NCI-H187 treated with DMSO at 0.1 percent for 48 hours (cell line): ENCODE measurements around the gene MEIS1.
"Not testable (repeated sequence)": the region's sequence is repeated elsewhere in the genome, so short reads cannot be mapped to it uniquely, and the experiment has no call there.

Source experiments
- DNase-seq: peaks from one replicate; lab custom pipeline; 2025; lab: John Stamatoyannopoulos, UW

The MEIS1 gene

GRCh38 chr2:66434679-66435548 is at the start of gene MEIS1:
MEIS1 (plus strand) TSS chr2:66435125; CDS start chr2:66435857, 732 bp downstream.
- DNase-seq, result peak; percentile 94

GRCh38 chr2:66387016-66387753 is 47.7 kb upstream of the MEIS1 start:
- no peak for DNase-seq

- DNase-seq, result no peak
Observed at GRCh38 chr2:66389651-66390131, 45.2 kb upstream of the MEIS1 start.

GRCh38 chr2:66390152-66390551 is 44.8 kb upstream of the MEIS1 start:
- DNase-seq, result no peak

- no peak for DNase-seq
Observed at GRCh38 chr2:66390811-66391210, 44.1 kb upstream of the MEIS1 start.

- DNase-seq, result not testable (repeated sequence)
Observed at GRCh38 chr2:66391240-66391639, 43.7 kb upstream of the MEIS1 start.

- DNase-seq, result no peak
Observed at GRCh38 chr2:66405473-66405872, 29.5 kb upstream of the MEIS1 start.

- DNase-seq, result no peak
Observed at GRCh38 chr2:66408905-66409304, 26.0 kb upstream of the MEIS1 start.

- DNase-seq, result no peak
Observed at GRCh38 chr2:66412874-66413273, 22.1 kb upstream of the MEIS1 start.

GRCh38 chr2:66414896-66415295 is 20.0 kb upstream of the MEIS1 start:
- no peak for DNase-seq

- DNase-seq, result no peak
Observed at GRCh38 chr2:66418381-66418780, 16.5 kb upstream of the MEIS1 start.

GRCh38 chr2:66421612-66422011 is 13.3 kb upstream of the MEIS1 start:
- no peak for DNase-seq

GRCh38 chr2:66423391-66424124 is 11.4 kb upstream of the MEIS1 start:
- no peak for DNase-seq

GRCh38 chr2:66426244-66427111 is 8.4 kb upstream of the MEIS1 start:
- no peak for DNase-seq

- no peak for DNase-seq
Observed at GRCh38 chr2:66427300-66427699, 7.6 kb upstream of the MEIS1 start.

- DNase-seq, result peak; percentile 65
Observed at GRCh38 chr2:66428986-66429612, 5.8 kb upstream of the MEIS1 start.

GRCh38 chr2:66429693-66430504 is 5.0 kb upstream of the MEIS1 start:
- DNase-seq, result no peak

- DNase-seq, result no peak
Observed at GRCh38 chr2:66430505-66431273, 4.2 kb upstream of the MEIS1 start.

- no peak for DNase-seq
Observed at GRCh38 chr2:66431274-66431642, 3.7 kb upstream of the MEIS1 start.
